Bone marrow (tissue), 2 donors: ENCODE data around the gene MRPL52.
"Not testable (repeated sequence)": the region's sequence is repeated elsewhere in the genome, so short reads cannot be mapped to it uniquely, and the experiment has no call there.

ENCODE experiments used
- DNase-seq, 2 donors: peaks; one replicate each; lab custom pipeline; 2025; lab: John Stamatoyannopoulos, UW

Gene MRPL52

GRCh38 chr14:22852940-22853767 lies 23.5 kb downstream of the MRPL52 start:
- peak; percentile 77 to 79 for DNase-seq

- DNase-seq, result not testable (repeated sequence)
Measured at GRCh38 chr14:22854296-22854695, 24.6 kb downstream of the MRPL52 start.

GRCh38 chr14:22854963-22855724 lies 25.5 kb downstream of the MRPL52 start:
- no peak for DNase-seq

GRCh38 chr14:22856428-22856827 lies 26.7 kb downstream of the MRPL52 start:
- no peak for DNase-seq

DNA sequence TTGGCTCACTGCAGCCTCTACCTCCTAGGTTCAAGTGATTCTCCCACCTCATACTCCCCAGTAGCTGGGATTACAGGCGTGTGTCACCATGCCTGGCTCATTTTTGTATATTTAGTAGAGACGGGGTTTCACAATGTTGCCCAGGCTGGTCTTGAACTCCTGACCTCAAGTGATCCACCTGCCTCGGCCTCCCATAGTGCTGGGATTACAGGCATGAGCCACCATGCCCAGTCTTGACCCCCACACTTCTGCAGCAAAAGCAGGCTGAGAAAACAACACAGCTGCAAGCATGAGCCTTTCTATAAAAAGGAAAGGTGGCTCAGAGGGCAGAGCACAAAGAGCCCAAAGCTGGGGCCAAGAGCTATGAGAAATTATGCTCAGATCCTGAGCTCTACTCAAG lies 30.7 kb downstream of the MRPL52 start:
- not testable (repeated sequence) for DNase-seq

DNA sequence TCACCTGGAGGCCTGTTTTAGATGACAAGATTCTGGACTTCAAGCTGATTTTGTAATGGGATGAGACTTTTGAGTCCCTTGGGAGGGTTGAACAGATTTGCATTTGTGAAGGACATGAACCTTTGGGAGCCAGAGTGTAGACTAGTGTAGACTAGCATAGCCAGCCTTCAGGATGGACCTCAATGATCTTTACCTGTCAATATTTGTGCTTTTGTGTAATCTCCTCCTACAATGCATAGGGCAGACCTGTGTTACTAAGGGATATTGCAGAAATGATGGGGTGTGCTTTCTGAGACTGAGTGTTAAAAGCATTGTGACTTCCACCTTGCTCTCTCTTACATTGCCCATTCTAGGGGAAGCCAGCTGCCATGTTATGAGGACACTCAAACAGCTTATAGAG lies 32.0 kb downstream of the MRPL52 start:
- DNase-seq, result no peak

DNA sequence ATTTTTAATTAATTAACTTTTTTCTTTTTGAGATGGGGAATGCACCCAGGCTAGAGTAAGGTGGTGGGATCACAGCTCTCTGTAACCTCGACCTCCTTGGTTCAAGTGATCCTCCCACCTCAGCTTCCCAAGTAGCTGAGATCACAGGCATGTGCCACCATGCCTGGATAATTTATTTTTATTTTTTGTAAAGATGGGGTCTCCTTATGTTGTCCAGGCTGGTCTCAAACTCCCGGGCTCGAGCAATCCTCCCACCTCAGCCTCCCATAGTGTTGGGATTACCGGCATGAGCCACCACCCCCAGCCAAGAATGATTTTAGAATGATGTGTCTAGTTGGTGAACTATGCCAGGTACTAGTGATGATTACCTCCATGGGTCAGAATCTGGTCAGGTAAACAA lies 35.3 kb downstream of the MRPL52 start:
- no peak for DNase-seq

- DNase-seq, result no peak
Measured at GRCh38 chr14:22865424-22866405, 36.0 kb downstream of the MRPL52 start.

DNA sequence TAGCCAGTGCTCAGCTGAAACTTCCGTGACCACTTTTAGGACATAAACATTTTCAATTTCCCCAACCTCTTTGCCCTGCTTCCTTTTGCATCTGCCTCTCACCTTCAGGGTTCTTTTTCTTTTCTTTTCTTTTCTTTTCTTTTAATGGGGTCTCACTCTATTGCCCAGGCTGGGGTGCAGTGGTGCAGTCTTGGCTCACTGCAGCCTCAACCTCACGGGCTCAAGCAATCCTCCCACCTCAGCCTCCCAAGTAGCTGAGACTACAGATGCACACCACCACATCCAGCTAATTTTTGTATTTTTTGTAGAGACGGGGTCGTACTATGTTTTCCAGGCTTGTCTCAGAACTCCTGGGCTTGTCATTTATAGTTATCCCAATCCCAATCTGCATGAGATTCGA lies 37.2 kb downstream of the MRPL52 start:
- no peak for DNase-seq

- DNase-seq, result no peak
Measured at GRCh38 chr14:22870811-22871223, 41.1 kb downstream of the MRPL52 start.

GRCh38 chr14:22871224-22872032 lies 41.7 kb downstream of the MRPL52 start, which contains the start of gene LRP10:
LRP10 (plus strand) TSS chr14:22871740; CDS start chr14:22872304, 564 bp downstream.
- peak; percentile 65 to 67 for DNase-seq

DNA sequence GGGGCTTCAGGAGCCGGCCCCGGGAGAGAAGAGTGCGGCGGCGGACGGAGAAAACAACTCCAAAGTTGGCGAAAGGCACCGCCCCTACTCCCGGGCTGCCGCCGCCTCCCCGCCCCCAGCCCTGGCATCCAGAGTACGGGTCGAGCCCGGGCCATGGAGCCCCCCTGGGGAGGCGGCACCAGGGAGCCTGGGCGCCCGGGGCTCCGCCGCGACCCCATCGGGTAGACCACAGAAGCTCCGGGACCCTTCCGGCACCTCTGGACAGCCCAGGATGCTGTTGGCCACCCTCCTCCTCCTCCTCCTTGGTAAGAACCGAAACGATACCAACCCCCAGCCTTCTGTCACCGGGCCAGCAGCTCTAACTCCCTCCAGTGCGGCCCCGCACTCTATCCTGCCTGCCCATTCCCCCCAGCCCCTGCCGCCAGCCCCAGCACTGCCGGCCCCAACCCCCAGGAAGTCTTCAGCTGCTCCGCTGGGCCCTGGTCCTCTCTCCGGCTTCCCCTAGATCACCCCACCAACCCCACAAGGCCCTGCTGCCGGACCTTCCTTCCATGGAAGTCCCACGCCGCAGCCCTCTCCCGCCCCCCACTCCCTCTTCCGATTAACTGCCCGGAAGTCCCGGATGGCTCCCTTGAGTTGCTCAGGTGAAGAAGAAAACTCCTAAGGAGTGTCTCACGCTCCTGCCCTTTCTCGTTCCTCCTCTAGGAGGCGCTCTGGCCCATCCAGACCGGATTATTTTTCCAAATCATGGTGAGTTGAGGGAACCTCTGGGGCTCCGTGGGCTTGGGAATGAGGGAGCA lies 42.5 kb downstream of the MRPL52 start:
- DNase-seq, result peak; percentile 21 to 82

- DNase-seq, result no peak
Measured at GRCh38 chr14:22872833-22873520, 43.3 kb downstream of the MRPL52 start.

DNA sequence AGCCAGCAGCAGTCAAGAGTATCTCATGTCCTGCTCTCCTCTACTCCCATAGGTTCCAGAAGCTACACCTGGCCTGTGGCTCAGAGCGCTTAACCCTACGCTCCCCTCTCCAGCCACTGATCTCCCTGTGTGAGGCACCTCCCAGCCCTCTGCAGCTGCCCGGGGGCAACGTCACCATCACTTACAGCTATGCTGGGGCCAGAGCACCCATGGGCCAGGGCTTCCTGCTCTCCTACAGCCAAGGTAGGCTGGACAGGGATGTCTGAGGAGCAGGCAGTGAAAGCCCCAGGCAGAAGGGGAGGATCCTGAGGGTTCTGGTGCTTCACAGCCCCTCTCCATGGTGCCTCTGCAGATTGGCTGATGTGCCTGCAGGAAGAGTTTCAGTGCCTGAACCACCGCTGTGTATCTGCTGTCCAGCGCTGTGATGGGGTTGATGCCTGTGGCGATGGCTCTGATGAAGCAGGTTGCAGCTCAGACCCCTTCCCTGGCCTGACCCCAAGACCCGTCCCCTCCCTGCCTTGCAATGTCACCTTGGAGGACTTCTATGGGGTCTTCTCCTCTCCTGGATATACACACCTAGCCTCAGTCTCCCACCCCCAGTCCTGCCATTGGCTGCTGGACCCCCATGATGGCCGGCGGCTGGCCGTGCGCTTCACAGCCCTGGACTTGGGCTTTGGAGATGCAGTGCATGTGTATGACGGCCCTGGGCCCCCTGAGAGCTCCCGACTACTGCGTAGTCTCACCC lies 45.5 kb downstream of the MRPL52 start:
- DNase-seq, result no peak

GRCh38 chr14:22875748-22876319 lies 46.1 kb downstream of the MRPL52 start:
- no peak for DNase-seq

DNA sequence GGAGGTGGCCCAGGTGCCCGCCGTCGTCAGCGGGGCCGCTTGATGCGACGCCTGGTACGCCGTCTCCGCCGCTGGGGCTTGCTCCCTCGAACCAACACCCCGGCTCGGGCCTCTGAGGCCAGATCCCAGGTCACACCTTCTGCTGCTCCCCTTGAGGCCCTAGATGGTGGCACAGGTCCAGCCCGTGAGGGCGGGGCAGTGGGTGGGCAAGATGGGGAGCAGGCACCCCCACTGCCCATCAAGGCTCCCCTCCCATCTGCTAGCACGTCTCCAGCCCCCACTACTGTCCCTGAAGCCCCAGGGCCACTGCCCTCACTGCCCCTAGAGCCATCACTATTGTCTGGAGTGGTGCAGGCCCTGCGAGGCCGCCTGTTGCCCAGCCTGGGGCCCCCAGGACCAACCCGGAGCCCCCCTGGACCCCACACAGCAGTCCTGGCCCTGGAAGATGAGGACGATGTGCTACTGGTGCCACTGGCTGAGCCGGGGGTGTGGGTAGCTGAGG lies 47.4 kb downstream of the MRPL52 start:
- DNase-seq, result no peak

- no peak for DNase-seq
Measured at GRCh38 chr14:22878271-22879246, 48.9 kb downstream of the MRPL52 start.
